Keratinocyte (primary cell): ENCODE measurements around the gene NUDC. TPM values are rescaled to one million over a fixed set of nuclear protein-coding genes. Genes with fewer than 3 reads are reported as not detected.

Experiments
- DNase-seq: peaks from one replicate; pipeline ENCODE4 v3.0.0-alpha.2; 2011; ENCODE audit warnings: low read depth, missing footprints, low spot score
- FAIRE-seq: peaks from 2 replicates; lab custom pipeline; 2011; peaks lifted over from hg19 to GRCh38; lab: Jason Lieb, UNC
- H2AFZ ChIP-seq: 2 replicates; pipeline ENCODE4 v1.6.0; 2012; ENCODE audit warnings: low read length, control low read depth, inconsistent platforms; ENCODE audit not compliant: control insufficient read depth
- H3K27ac ChIP-seq: 2 replicates; pipeline ENCODE4 v1.5.1; 2011; ENCODE audit warnings: low read length; ENCODE audit not compliant: control insufficient read depth, insufficient read depth
- H3K27me3 ChIP-seq: 3 replicates; pipeline ENCODE4 v1.6.0; 2011; ENCODE audit warnings: low read length; ENCODE audit not compliant: control insufficient read depth, insufficient read depth; ENCODE audit errors: extremely low read depth
- H3K36me3 ChIP-seq, 2 experiments: 2 replicates in 1 of 2; 3 replicates in 1 of 2; pipeline ENCODE4 v1.5.1; 2011; ENCODE audit warnings: low read length in 2 of 2, mild to moderate bottlenecking in 1 of 2; ENCODE audit not compliant: control insufficient read depth in 2 of 2, insufficient read depth in 2 of 2; ENCODE audit errors: extremely low read depth in 1 of 2
- H3K4me1 ChIP-seq: 3 replicates; pipeline ENCODE4 v1.5.1; 2011; ENCODE audit warnings: low read length; ENCODE audit not compliant: control insufficient read depth, insufficient read depth; ENCODE audit errors: extremely low read depth
- H3K4me2 ChIP-seq: 3 replicates; pipeline ENCODE4 v1.6.0; 2011; ENCODE audit warnings: low read depth, low read length; ENCODE audit not compliant: control insufficient read depth, insufficient read depth; ENCODE audit errors: extremely low read depth
- H3K4me3 ChIP-seq, 3 experiments: fragments of 200-600 bp in 1 of 3; sonication (generic) in 1 of 3; 2 replicates in 2 of 3; 3 replicates in 1 of 3; pipeline ENCODE4 v1.5.1; 2011 to 2016; ENCODE audit warnings: low read length in 3 of 3, mild to moderate bottlenecking in 3 of 3, control low read depth in 2 of 3, inconsistent platforms in 1 of 3, low read depth in 1 of 3, mixed read lengths in 1 of 3, mixed run types in 1 of 3, moderate library complexity in 1 of 3; ENCODE audit not compliant: control insufficient read depth in 2 of 3, insufficient read depth in 2 of 3; ENCODE audit errors: extremely low read depth in 1 of 3
- H3K79me2 ChIP-seq: 2 replicates; pipeline ENCODE4 v1.6.0; 2012; ENCODE audit warnings: low read length; ENCODE audit not compliant: control insufficient read depth, insufficient read depth
- H3K9ac ChIP-seq: 3 replicates; pipeline ENCODE4 v1.6.0; 2011; ENCODE audit warnings: low read length; ENCODE audit not compliant: control insufficient read depth, insufficient read depth; ENCODE audit errors: extremely low read depth
- H3K9me1 ChIP-seq: 3 replicates; pipeline ENCODE4 v1.6.0; 2011; ENCODE audit warnings: low read length; ENCODE audit not compliant: control insufficient read depth, insufficient read depth; ENCODE audit errors: extremely low read depth
- H3K9me3 ChIP-seq: 2 replicates; pipeline ENCODE4 v1.5.1; 2012; ENCODE audit warnings: low read depth, low read length; ENCODE audit not compliant: control insufficient read depth
- H4K20me1 ChIP-seq: 3 replicates; pipeline ENCODE4 v1.6.0; 2011; ENCODE audit warnings: low read length; ENCODE audit not compliant: control insufficient read depth, insufficient read depth; ENCODE audit errors: extremely low read depth
- EZH2 ChIP-seq: IDR thresholded peaks from one replicate; pipeline ENCODE4 v1.6.1; 2012; ENCODE audit warnings: inconsistent platforms, mild to moderate bottlenecking, low read length, moderate library complexity
- dilution Hi-C: fragments of 300-500 bp; cut with MboI; formaldehyde crosslinking; loops from one replicate; pipeline ENCODE4 v1.7.0; 2020; ENCODE audit warnings: low sequenced_read_pairs; ENCODE audit not compliant: extremely low pct_ligation_motif_present
- polyA plus RNA-seq, 5 experiments: library from polyadenylated mRNA; depleted of rRNA in 3 of 5; stranded (reverse) in 3 of 5; stranded (forward) in 1 of 5; unstranded in 1 of 5; fragments of >200 nt; gene quantifications; 1 replicate in 1 of 5; 2 replicates in 3 of 5; 3 replicates in 1 of 5; pipeline versions ENCODE4 v1.2.1 to v1.2.3, GENCODE V29; 2011 to 2012; ENCODE audit warnings: missing spikeins in 2 of 5, low read depth in 1 of 5, low replicate concordance in 1 of 5
- TF ChIP-seq, protein P1 (sequence below), 3 experiments: IDR thresholded peaks in 1 of 3; conservative IDR thresholded peaks in 1 of 3; optimal IDR thresholded peaks in 1 of 3; 2 replicates in 2 of 3; 3 replicates in 1 of 3; pipeline versions ENCODE3 to v1.5.1; 2011; ENCODE audit warnings: low read length in 3 of 3, mild to moderate bottlenecking in 3 of 3, moderate library complexity in 2 of 3, control low read depth in 1 of 3, inconsistent platforms in 1 of 3; ENCODE audit not compliant: insufficient read depth in 2 of 3; ENCODE audit errors: extremely low read depth in 1 of 3

The NUDC gene
- polyA plus RNA-seq, 1 donor (not counting 4 experiments of a cell fraction or from before 2014, with no cell fraction given), result 57.3 TPM

DNA sequence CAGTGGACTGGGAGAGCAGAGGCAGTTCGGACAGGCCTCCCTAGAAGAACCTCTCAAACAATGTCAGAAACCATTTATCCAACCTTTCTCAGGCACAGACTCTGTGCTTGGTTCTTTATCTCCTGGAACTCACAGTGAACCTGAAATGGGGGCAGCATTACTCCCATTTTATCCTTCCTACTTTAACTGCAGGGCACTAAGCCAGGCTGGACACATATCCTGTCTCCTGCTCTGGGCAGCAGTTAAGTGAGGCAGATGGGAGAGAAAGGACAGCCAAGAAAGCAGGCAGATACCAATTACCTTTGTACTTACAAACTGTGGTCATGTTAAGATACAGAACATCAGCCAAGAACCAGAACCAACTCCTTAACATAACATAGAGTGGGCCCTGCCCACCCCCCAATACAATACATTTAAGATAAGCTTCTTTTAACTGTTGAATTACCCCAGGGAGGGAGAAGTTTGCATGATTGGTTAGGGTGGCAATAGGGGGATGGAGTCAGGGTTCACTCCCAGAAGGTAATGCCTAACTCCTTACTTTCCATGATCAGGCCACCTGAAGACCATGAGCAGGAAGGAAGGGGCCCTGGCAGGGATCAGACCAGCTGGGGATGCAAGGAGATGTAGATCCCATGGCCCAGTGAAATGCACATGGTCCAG, 27.9 kb downstream of the NUDC start:
- dilution Hi-C loops, result no loop called here
- H3K4me2 ChIP-seq, result no peak overlapping the region
- TF ChIP-seq, protein P1, sequence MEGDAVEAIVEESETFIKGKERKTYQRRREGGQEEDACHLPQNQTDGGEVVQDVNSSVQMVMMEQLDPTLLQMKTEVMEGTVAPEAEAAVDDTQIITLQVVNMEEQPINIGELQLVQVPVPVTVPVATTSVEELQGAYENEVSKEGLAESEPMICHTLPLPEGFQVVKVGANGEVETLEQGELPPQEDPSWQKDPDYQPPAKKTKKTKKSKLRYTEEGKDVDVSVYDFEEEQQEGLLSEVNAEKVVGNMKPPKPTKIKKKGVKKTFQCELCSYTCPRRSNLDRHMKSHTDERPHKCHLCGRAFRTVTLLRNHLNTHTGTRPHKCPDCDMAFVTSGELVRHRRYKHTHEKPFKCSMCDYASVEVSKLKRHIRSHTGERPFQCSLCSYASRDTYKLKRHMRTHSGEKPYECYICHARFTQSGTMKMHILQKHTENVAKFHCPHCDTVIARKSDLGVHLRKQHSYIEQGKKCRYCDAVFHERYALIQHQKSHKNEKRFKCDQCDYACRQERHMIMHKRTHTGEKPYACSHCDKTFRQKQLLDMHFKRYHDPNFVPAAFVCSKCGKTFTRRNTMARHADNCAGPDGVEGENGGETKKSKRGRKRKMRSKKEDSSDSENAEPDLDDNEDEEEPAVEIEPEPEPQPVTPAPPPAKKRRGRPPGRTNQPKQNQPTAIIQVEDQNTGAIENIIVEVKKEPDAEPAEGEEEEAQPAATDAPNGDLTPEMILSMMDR (optimal IDR thresholded peaks at IDR 0.05 in 1 of 3, IDR thresholded peaks at IDR 0.05 in 1 of 3, conservative IDR thresholded peaks at IDR 0.05 in 1 of 3; ENCODE audit: extremely low read depth in 1 of 3, insufficient read depth in 2 of 3, low read length in 3 of 3), result no peak
- no peak for TF ChIP-seq EZH2
- peaks cover 11% of the 10 kb centered on the region for H3K79me2 ChIP-seq
- H3K4me1 ChIP-seq, result peaks cover 8% of the 10 kb centered on the region
- H3K9me1 ChIP-seq, result no peaks in the 10 kb centered on the region
- no peak overlapping the region for H3K4me3 ChIP-seq
- DNase-seq (no peak), FAIRE-seq (no peak)
- H3K27me3 ChIP-seq, result no peaks in the 10 kb centered on the region
- no peaks in the 10 kb centered on the region for H3K9me3 ChIP-seq
- no peak overlapping the region for H3K9ac ChIP-seq
- peaks cover 30 to 46% of the 10 kb centered on the region in 2 experiments for H3K36me3 ChIP-seq
- H4K20me1 ChIP-seq, result peaks cover 12% of the 10 kb centered on the region
- no peak overlapping the region for H2AFZ ChIP-seq
- H3K27ac ChIP-seq, result no peak overlapping the region

DNA sequence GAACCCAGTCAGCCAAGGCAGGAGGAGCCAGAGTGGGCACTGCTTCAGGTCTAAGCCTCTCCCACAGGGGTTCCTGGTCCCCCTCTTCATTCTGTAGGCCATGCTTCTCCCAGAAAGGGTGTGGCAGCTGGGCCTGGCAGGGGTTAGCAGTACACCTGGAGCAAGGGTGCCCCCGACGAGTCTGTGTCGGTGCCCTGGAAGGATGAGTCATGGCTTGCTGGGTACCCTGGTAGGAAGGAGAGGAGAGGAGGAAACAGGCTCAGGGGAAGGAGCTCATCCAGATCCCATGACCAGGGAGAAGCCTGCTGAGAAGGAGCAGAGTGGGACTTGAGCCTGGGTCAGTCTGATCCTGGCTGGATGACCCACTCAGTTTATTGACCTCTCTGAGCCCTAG, 28.4 kb downstream of the NUDC start:
- DNase-seq (no peak), FAIRE-seq (no peak)
- peaks cover 8% of the 10 kb centered on the region for H3K4me1 ChIP-seq
- peaks cover 30 to 46% of the 10 kb centered on the region in 2 experiments for H3K36me3 ChIP-seq
- peaks cover 12% of the 10 kb centered on the region for H4K20me1 ChIP-seq
- no peak overlapping the region for H3K27ac ChIP-seq
- no peaks in the 10 kb centered on the region for H3K27me3 ChIP-seq
- H3K4me3 ChIP-seq, result no peak overlapping the region
- H3K9me1 ChIP-seq, result no peaks in the 10 kb centered on the region
- no peak for TF ChIP-seq EZH2
- TF ChIP-seq, protein P1 (optimal IDR thresholded peaks at IDR 0.05 in 1 of 3, IDR thresholded peaks at IDR 0.05 in 1 of 3, conservative IDR thresholded peaks at IDR 0.05 in 1 of 3; ENCODE audit: extremely low read depth in 1 of 3, insufficient read depth in 2 of 3, low read length in 3 of 3), result no peak
- dilution Hi-C loops, result no loop called here
- no peak overlapping the region for H2AFZ ChIP-seq
- no peak overlapping the region for H3K4me2 ChIP-seq
- peaks cover 13% of the 10 kb centered on the region for H3K79me2 ChIP-seq
- no peaks in the 10 kb centered on the region for H3K9me3 ChIP-seq
- no peak overlapping the region for H3K9ac ChIP-seq
